Activated CD8-positive, alpha-beta memory T cell treated with anti-CD3 and anti-CD28 coated beads, Interleukin-2, amount 10 ng/mL, durations not matched to agents 7 days and 5 days (primary cell): ENCODE measurements around the gene STX3. TPM values are rescaled to one million over a fixed set of nuclear protein-coding genes. Genes with fewer than 3 reads are reported as not detected.
"Not testable (repeated sequence)": the region's sequence is repeated elsewhere in the genome, so short reads cannot be mapped to it uniquely, and the experiment has no call there.

Source experiments
- ATAC-seq: fragments of 150-1000 bp; cut with Tn5 transposase; one replicate; pipeline ENCODE4 v1.10.0; 2021; ENCODE audit warnings: moderate library complexity
- CTCF ChIA-PET: fragments of 350-600 bp; sonication (Branson Sonifier 250); formaldehyde crosslinking; loops from one replicate; lab custom pipeline; 2021; ENCODE audit warnings: antibody characterized with exemption; lab: Charles Lee
- DNase-seq: peaks from one replicate; pipeline ENCODE4 v3.0.0-alpha.2; 2020
- H3K27ac Mint-ChIP-seq: one replicate; pipeline ENCODE4 v1.8.0; 2021; ENCODE audit warnings: mild to moderate bottlenecking, mixed read lengths
- H3K27me3 Mint-ChIP-seq: one replicate; pipeline ENCODE4 v1.8.0; 2021; ENCODE audit warnings: mixed read lengths
- H3K36me3 Mint-ChIP-seq: one replicate; pipeline ENCODE4 v1.8.0; 2021; ENCODE audit warnings: mild to moderate bottlenecking, mixed read lengths
- H3K4me1 Mint-ChIP-seq: one replicate; pipeline ENCODE4 v1.8.0; 2021; ENCODE audit warnings: mixed read lengths
- H3K4me3 Mint-ChIP-seq: one replicate; pipeline ENCODE4 v1.8.0; 2021; ENCODE audit warnings: mild to moderate bottlenecking, moderate library complexity, mixed read lengths
- H3K9me3 Mint-ChIP-seq: one replicate; pipeline ENCODE4 v1.8.0; 2022; ENCODE audit warnings: low read depth, mixed read lengths
- total RNA-seq, 2 experiments: library from RNA; stranded (reverse); gene quantifications; one replicate each; pipeline ENCODE4 v1.2.3, GENCODE V29; 2021

STX3 gene
- total RNA-seq, 2 experiments from 2014 or later = 76.1 to 82.2 TPM

DNA sequence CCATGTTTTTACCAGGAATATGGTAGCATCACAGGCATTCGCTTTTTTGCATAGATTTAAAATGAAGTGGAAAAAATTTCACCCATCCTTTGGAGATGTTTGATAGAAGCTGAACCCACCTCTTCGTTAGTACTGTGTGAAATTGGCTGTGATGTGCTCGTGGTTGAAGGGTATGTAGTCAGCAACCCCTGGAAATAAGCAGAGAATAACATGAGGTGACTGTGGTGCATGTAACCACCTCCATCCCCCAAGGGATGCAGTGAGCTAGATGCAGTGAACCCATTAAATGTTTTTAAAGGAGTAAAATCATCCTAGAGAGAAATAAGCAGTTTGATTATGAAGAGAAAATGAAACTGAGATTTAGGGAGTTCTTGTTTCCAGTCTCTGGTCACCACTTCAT lies 74.2 kb downstream of the STX3 start:
- H3K9me3 Mint-ChIP-seq = no peaks in the 10 kb centered on the region
- ATAC-seq (peak; percentile 45), DNase-seq (no peak)
- no peaks in the 10 kb centered on the region for H3K27me3 Mint-ChIP-seq
- no peak overlapping the region for H3K27ac Mint-ChIP-seq
- H3K4me3 Mint-ChIP-seq = peak overlapping the region; percentile 23
- CTCF ChIA-PET = interaction anchor here (1.2 kb wide), 2 partner anchors 13 to 90 kb away, joined by 3 read pairs; no protein-coding TSS in a partner anchor
- H3K36me3 Mint-ChIP-seq = no peaks in the 10 kb centered on the region
- peaks cover 7% of the 10 kb centered on the region for H3K4me1 Mint-ChIP-seq

DNA sequence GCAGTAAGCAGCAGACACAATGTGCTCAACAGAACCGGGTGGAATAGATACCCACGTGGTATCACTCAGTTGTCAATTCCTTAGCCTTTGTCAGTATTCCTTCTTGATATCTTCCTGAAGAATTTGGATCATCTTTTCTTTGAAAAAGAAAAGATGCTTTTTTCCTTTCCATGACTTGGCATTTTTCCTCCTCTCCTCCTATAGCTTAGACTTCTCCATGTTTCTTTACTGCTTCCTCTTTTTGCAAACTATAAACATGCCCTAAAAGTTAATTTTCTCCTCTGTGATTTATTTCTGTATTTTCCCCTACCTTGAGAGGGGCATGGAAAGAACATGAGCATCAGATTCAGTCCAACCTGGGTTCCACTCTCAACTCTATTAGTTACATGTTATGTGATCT lies 78.4 kb downstream of the STX3 start:
- Mint-ChIP-seq H3K27ac (no peak overlapping the region), H3K4me1 (peaks cover 7% of the 10 kb centered on the region)
- no peak for ATAC-seq

DNA sequence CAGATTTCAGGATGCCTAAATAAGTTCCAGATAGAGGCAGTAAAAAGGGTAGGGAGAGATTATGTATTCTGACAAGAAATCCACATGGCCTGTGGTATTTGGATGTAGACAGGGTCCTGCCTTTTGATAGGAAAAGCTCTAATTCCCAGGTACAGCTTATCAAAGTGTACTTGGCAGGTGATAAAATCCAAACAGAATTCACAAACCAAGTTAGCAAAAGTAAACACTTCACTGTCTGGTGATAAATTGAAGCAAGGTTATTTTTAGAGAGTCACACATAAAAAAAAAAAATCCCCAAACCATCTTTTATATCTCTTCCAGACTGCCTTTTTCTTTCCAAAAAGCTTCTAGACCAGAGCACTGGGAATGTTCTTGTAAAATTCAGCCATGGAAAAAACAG lies 84.4 kb downstream of the STX3 start:
- Mint-ChIP-seq H3K27ac (no peak overlapping the region), H3K36me3 (no peaks in the 10 kb centered on the region), H3K4me3 (no peak overlapping the region), H3K4me1 (peaks cover 2% of the 10 kb centered on the region), H3K27me3 (peaks cover 7% of the 10 kb centered on the region), H3K9me3 (no peaks in the 10 kb centered on the region)
- DNase-seq = no peak
- ATAC-seq = no peak
- CTCF ChIA-PET = no interaction called here

More for the DNA sequence above, 78.4 kb downstream of the STX3 start:
- H3K36me3 Mint-ChIP-seq = no peaks in the 10 kb centered on the region
- H3K27me3 Mint-ChIP-seq = peaks cover 4% of the 10 kb centered on the region
- DNase-seq = no peak
- no peaks in the 10 kb centered on the region for H3K9me3 Mint-ChIP-seq
- CTCF ChIA-PET = no interaction called here
- no peak overlapping the region for H3K4me3 Mint-ChIP-seq

DNA sequence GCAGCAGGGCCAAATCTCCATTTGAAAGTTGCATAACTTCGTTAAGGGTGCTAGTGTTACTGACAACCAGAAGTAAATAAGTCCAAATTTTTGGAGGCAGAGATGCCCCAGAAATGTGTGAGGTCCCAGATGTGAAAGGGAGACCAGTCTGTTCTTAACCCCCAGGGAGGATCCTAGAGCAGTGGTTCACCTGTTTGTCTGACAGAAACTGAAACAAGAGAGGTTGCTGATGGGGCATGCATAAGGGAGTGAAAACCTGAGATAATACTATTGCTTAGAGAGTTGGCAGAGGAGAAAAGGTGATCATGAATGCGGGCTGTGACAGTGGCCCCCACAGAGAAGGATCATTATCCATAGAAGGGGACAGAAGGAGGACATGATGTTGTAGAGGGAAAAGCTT lies 86.3 kb downstream of the STX3 start:
- CTCF ChIA-PET = no interaction called here
- Mint-ChIP-seq H3K4me3 (no peak overlapping the region), H3K36me3 (no peaks in the 10 kb centered on the region), H3K27ac (no peak overlapping the region), H3K4me1 (peaks cover 2% of the 10 kb centered on the region), H3K9me3 (no peaks in the 10 kb centered on the region), H3K27me3 (peaks cover 7% of the 10 kb centered on the region)
- DNase-seq (no peak), ATAC-seq (no peak)

DNA sequence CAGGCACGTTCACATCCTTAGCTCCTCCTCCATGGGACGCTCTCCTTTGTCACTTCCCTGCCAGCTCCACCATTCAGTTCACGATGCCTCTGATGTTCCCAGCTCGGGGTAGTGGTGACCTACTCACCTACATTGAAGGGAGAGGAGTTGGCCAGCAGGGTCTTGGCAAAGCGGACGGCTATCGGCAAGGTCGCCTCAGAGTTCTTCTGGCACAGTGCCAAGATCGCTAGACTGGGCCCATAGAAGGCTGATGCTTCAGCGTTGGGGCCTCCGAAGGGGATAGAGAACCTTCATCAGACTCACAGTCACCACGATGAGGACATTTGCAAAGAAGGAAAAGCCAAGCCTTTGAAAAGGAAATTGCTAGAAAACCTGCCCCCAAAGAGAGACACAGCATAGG lies 87.1 kb downstream of the STX3 start:
- H3K4me1 Mint-ChIP-seq = peaks cover 2% of the 10 kb centered on the region
- CTCF ChIA-PET = no interaction called here

DNA sequence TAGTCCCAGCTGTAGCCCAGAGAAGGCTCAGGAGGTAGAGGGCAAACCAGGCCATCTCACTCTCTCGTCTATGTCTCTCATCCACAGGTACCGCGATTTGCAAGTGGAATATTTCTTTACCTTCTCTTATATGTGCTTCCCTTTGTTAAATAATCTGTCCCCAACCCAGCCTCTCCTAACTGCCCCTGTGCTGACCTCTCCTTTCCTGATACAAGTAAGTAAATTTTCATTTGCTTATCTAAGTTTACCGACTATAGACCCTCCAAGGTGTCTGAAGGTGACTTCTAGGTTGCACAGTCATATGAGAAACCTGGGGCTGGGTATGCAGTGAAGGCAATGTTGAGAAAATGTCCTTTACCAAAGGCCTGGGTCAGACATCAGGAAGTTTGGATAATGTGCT lies 90.2 kb downstream of the STX3 start, which contains the start of gene CBLIF:
CBLIF (minus strand) TSS at position 101 of the 400 bp plus-strand sequence; CDS start at position 55, 46 bp downstream.
- Mint-ChIP-seq H3K27ac (no peak within 1 kb of the TSS), H3K27me3 (peaks cover 4% of the 10 kb centered on the region)

More for the DNA sequence above, 87.1 kb downstream of the STX3 start:
- Mint-ChIP-seq H3K27ac (no peak overlapping the region), H3K4me3 (no peak overlapping the region), H3K9me3 (no peaks in the 10 kb centered on the region), H3K27me3 (peaks cover 4% of the 10 kb centered on the region), H3K36me3 (no peaks in the 10 kb centered on the region)
- DNase-seq (no peak), ATAC-seq (no peak)

DNA sequence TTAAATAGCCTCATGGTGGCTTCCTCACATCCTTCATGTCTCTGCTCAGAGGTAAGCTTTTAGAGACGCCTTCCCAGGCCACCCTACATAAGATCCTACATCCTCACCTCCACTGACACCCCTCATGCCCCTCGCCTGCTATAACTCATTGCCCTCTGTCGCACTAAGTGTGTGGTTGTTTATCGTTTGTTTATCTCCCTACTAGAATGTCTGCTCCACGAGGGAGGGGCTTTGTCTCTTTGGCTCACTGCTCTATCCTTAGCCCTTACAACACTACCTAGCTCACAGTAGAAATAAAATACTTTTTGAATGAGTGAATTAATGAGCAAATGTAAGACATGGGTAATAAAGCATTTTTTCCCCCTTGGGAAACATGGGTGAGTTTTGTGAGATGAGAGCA lies 91.4 kb downstream of the STX3 start:
- DNase-seq (no peak), ATAC-seq (no peak)
- Mint-ChIP-seq H3K27me3 (peaks cover 4% of the 10 kb centered on the region), H3K9me3 (no peaks in the 10 kb centered on the region), H3K4me1 (peaks cover 1% of the 10 kb centered on the region), H3K36me3 (no peaks in the 10 kb centered on the region), H3K4me3 (no peak overlapping the region), H3K27ac (no peak overlapping the region)
- CTCF ChIA-PET = interaction anchor here (1.5 kb wide), 1 partner anchor 24 kb away, joined by 4 read pairs; no protein-coding TSS in a partner anchor

More for the DNA sequence above, 90.2 kb downstream of the STX3 start, which contains the start of gene CBLIF:
- ATAC-seq (no peak), DNase-seq (no peak)
- Mint-ChIP-seq H3K9me3 (no peaks in the 10 kb centered on the region), H3K4me3 (no peak within 1 kb of the TSS), H3K36me3 (no peaks in the 10 kb centered on the region), H3K4me1 (peaks cover 2% of the 10 kb centered on the region)
- CTCF ChIA-PET = no interaction called here

DNA sequence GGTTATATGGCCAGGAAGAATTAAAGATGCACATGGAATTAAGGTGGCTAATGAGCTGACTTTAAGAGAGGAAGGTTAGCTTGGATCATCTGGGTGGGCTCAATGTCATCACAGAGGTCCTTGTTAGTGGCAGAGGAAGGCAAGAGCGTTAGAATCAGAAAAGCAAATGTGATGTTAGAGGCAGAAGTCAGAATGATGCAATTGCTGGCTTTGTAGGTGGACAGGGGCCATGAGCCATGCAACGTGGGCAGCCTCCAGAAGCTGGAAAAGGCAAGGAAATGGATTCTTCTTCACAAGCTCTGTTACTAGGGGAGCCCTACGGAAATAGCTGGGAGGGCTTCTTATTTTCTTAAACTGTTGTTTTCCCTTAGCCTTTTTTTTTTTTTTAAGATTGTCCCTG lies 92.5 kb downstream of the STX3 start:
- ATAC-seq = no peak
- no peak overlapping the region for H3K27ac Mint-ChIP-seq

DNA sequence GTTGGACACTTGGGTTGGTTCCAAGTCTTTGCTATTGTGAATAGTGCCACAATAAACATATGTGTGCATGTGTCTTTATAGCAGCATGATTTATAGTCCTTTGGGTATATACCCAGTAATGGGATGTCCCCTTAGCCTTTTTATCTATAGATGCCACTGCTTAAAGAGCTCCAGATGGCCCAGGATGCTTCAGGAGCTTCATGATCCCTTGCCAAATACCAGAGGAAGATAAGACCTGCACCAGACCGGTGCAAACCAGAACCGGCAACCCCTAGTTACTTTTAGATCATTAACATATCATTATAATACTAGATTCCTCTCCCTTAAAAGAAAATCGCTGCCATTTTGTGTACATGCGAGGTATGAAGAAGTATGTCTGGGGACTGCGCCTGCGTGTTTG lies 93.3 kb downstream of the STX3 start:
- not testable (repeated sequence) for H3K27me3 Mint-ChIP-seq, H3K27ac Mint-ChIP-seq, H3K4me1 Mint-ChIP-seq, H3K4me3 Mint-ChIP-seq, DNase-seq, H3K9me3 Mint-ChIP-seq, H3K36me3 Mint-ChIP-seq, ATAC-seq
- CTCF ChIA-PET = interaction anchor here (1.2 kb wide), 1 partner anchor 33 kb away, joined by 3 read pairs; no protein-coding TSS in a partner anchor

More for the DNA sequence above, 92.5 kb downstream of the STX3 start:
- Mint-ChIP-seq H3K27me3 (no peaks in the 10 kb centered on the region), H3K4me1 (no peaks in the 10 kb centered on the region), H3K4me3 (no peak overlapping the region), H3K36me3 (no peaks in the 10 kb centered on the region), H3K9me3 (no peaks in the 10 kb centered on the region)
- CTCF ChIA-PET = no interaction called here
- DNase-seq = no peak

DNA sequence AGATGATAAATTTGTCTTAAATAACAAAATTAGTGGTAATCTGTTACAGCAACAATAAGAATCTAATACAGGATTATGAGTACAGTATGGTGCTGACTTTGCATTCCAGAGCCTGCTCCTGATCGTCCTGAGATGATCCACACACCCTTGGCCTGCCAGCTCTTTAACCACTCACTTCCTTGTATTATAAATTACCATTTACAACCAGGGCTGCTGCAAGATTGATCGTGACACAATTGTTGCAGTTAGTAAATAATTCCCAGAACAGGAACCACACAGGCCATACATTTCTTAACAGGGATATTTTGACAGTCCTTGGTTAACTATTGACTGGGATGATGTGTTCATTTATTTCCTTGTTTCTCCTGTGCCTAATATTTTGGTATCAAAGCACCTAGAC lies 94.0 kb downstream of the STX3 start:
- Mint-ChIP-seq H3K4me1 (no peaks in the 10 kb centered on the region), H3K27ac (no peak overlapping the region), H3K4me3 (no peak overlapping the region), H3K36me3 (no peaks in the 10 kb centered on the region), H3K27me3 (peaks cover 2% of the 10 kb centered on the region), H3K9me3 (no peaks in the 10 kb centered on the region)
- CTCF ChIA-PET = interaction anchor here (1.2 kb wide), 1 partner anchor 34 kb away, joined by 3 read pairs; no protein-coding TSS in a partner anchor
- DNase-seq = no peak
- ATAC-seq = no peak

DNA sequence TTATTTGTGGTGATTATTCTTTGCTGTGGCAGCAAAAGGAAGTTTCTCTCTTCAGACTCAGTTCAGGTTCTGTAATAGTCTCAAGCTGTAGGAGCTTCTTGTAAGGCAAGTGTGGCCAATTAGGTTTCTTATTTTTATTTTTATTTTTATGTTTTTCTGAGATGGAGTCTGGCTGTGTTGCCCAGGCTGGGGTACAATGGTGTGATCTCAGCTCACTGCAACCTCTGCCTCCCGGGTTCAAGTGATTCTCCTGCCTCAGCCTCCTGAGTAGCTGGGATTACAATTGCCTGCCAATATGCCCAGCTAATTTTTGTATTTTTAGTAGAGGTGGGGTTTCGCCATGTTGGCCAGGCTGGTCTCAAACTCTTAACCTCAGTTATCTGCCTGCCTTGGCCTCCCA lies 94.4 kb downstream of the STX3 start:
- H3K27ac Mint-ChIP-seq, H3K4me3 Mint-ChIP-seq, ATAC-seq, H3K9me3 Mint-ChIP-seq, CTCF ChIA-PET, H3K4me1 Mint-ChIP-seq, H3K27me3 Mint-ChIP-seq, DNase-seq, H3K36me3 Mint-ChIP-seq: not testable (repeated sequence)

DNA sequence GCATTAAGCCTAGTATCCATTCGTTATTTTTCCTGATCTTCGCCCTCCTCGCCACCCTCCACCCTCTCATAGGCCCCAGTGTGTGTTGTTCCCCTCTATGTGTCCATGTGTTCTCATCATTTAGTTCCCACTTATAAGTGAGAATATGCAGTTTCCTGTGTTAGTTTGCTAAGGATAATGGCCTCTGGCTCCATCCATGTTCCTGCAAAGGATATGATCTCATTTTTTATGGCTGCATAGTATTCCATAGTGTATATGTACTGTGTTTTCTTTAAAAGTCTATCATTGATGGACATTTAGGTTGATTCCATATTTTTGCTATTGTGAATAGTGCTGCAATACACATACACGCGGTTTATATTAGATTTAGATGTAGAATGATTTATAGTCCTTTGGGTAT lies 96.2 kb downstream of the STX3 start:
- ATAC-seq, H3K36me3 Mint-ChIP-seq, H3K27ac Mint-ChIP-seq, H3K27me3 Mint-ChIP-seq, DNase-seq, CTCF ChIA-PET, H3K9me3 Mint-ChIP-seq, H3K4me1 Mint-ChIP-seq, H3K4me3 Mint-ChIP-seq: not testable (repeated sequence)

DNA sequence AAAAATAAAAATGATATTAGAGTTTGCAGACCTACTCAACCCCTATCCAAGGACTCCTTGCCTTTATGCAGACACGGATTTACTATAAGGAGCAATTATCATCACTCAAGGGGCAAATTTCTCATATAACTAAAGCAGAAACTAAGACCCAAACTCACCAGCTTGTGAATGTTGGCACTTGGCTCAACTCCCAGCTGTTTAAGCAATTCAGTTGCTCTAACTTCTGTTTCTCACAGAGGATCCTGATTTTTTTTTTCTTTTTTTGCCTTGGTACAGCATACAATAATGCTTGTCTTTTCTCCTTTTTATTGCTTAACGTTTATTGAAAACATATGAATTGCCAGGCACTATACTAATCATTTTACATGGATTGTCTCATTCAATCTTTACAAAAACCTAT lies 99.7 kb downstream of the STX3 start:
- H3K4me3 Mint-ChIP-seq = no peak overlapping the region
- CTCF ChIA-PET = no interaction called here
- H3K9me3 Mint-ChIP-seq = no peaks in the 10 kb centered on the region
- peaks cover 6% of the 10 kb centered on the region for H3K27me3 Mint-ChIP-seq
- no peak overlapping the region for H3K27ac Mint-ChIP-seq
- DNase-seq = no peak
- ATAC-seq = no peak
- peaks cover 23% of the 10 kb centered on the region for H3K4me1 Mint-ChIP-seq
- peaks cover 6% of the 10 kb centered on the region for H3K36me3 Mint-ChIP-seq
